Ovary (tissue), 3 donors: ENCODE measurements around the gene CUBN.

Experiments
- CTCF ChIP-seq, 3 donors: fragments of 450-650 bp in 2 of 3; fragments of 200-600 bp in 1 of 3; IDR thresholded peaks; one replicate each; pipeline versions ENCODE4 v1.5.1 to v1.8.0; 2016 to 2022; ENCODE audit warnings: antibody characterized with exemption in 3 of 3, mild to moderate bottlenecking in 1 of 3
- EP300 ChIP-seq: sonication (generic); formaldehyde crosslinking; IDR thresholded peaks from one replicate; pipeline ENCODE4 v1.6.1; 2017; ENCODE audit warnings: antibody characterized with exemption
- POLR2A ChIP-seq: fragments of 450-650 bp; IDR thresholded peaks from one replicate; pipeline ENCODE4 v1.6.1; 2017; ENCODE audit warnings: antibody characterized with exemption, mild to moderate bottlenecking, moderate library complexity
- donor health status: DM: no; HTN: no; CAD: no.

GRCh38 chr10:17047908-17048307 is 81.7 kb downstream of the CUBN start:
- TF ChIP-seq CTCF (IDR thresholded peaks at IDR 0.05) (no peak), POLR2A (no peak), EP300 (no peak)
